ENCODE data around the gene RPA1.

The RPA1 gene

GRCh38 chr17:1907216-1907631, 77.4 kb downstream of the RPA1 start (continued):
- TF ChIP-seq PRDM2 (tag by site-specific recombination; IDR thresholded peaks at IDR 0.05; ENCODE audit: borderline replicate concordance) (no peak), ZNF391 (tag by site-specific recombination; IDR thresholded peaks at IDR 0.05; ENCODE audit: borderline replicate concordance, low read depth) (no peak)

GRCh38 chr17:1907909-1908698, 78.3 kb downstream of the RPA1 start:
- ChIA-PET CTCF (interaction anchor here (0.6 to 4.6 kb wide), 32 partner anchors 11 to 508 kb away, joined by 3 to 145 read pairs (median 4); partner anchors contain the start of genes DPH1, HIC1, OVCA2 and RTN4RL1), POLR2A (interaction anchor here (0.9 to 1.5 kb wide), 4 partner anchors 78 to 136 kb away, joined by 3 to 19 read pairs (median 4); partner anchors contain the start of genes RPA1, RTN4RL1 and SMYD4)
- Histone ChIP-seq H3K36me3 (ENCODE audit: control insufficient read depth in 2 of 2, insufficient read depth in 1 of 2, low read length in 2 of 2) (no peaks in the 10 kb centered on the region), H3K27ac (ENCODE audit: extremely low read depth, low read depth, low read length) (no peak overlapping the region), H3K9me3 (ENCODE audit: control insufficient read depth, insufficient read depth, low read depth, low read length) (no peaks in the 10 kb centered on the region), H3K4me3 (ENCODE audit: low read depth, low read length) (no peak overlapping the region), H3K4me1 (ENCODE audit: control insufficient read depth, insufficient read depth, low read length) (peaks cover 16% of the 10 kb centered on the region)
- no peak for TF ChIP-seq ZNF660 (tag by site-specific recombination; IDR thresholded peaks at IDR 0.05)
- no peak for TF ChIP-seq ZNF404 (tag by site-specific recombination; IDR thresholded peaks at IDR 0.05)
- no peak for TF ChIP-seq ZNF274 (IDR thresholded peaks at IDR 0.05; ENCODE audit: low read length)
- TF ChIP-seq ZNF274 (tag by site-specific recombination; IDR thresholded peaks at IDR 0.05; ENCODE audit: borderline replicate concordance) = no peak
- no peak for TF ChIP-seq BCL11A (tag by site-specific recombination; IDR thresholded peaks at IDR 0.05; ENCODE audit: low read depth)
- TF ChIP-seq HIC1 (tag by site-specific recombination; IDR thresholded peaks at IDR 0.05) = no peak
- no peak for TF ChIP-seq ZNF423 (tag by site-specific recombination; IDR thresholded peaks at IDR 0.05)
- TF ChIP-seq ZBTB26 (tag by site-specific recombination; optimal IDR thresholded peaks at IDR 0.05) = no peak
- TF ChIP-seq ZNF223 (tag by site-specific recombination; IDR thresholded peaks at IDR 0.05) = no peak
- no peak for TF ChIP-seq ZNF112 (tag by site-specific recombination; IDR thresholded peaks at IDR 0.05)
- TF ChIP-seq ZNF23 (tag by site-specific recombination; IDR thresholded peaks at IDR 0.05; ENCODE audit: borderline replicate concordance) = no peak
- TF ChIP-seq ZNF664 (tag by site-specific recombination; IDR thresholded peaks at IDR 0.05) = no peak
- TF ChIP-seq ZNF157 (tag by site-specific recombination; IDR thresholded peaks at IDR 0.05) = no peak
- no peak for TF ChIP-seq HOXD13 (CRISPR knock-in tag; IDR thresholded peaks at IDR 0.05; ENCODE audit: borderline replicate concordance)
- TF ChIP-seq OSR2 (tag by site-specific recombination; IDR thresholded peaks at IDR 0.05) = no peak
- no peak for TF ChIP-seq ZNF280C (tag by site-specific recombination; IDR thresholded peaks at IDR 0.05)
- no peak for TF ChIP-seq KLF10 (tag by site-specific recombination; IDR thresholded peaks at IDR 0.05)
- TF ChIP-seq ZNF549 (tag by site-specific recombination; IDR thresholded peaks at IDR 0.05) = no peak
- no peak for TF ChIP-seq FEZF1 (tag by site-specific recombination; IDR thresholded peaks at IDR 0.05)
- TF ChIP-seq ZBTB20 (tag by site-specific recombination; IDR thresholded peaks at IDR 0.05) = no peak

Measured in HEK293 (cell line).